Keratinocyte (primary cell): ENCODE data around the gene CARS1. TPM values are rescaled to one million over a fixed set of nuclear protein-coding genes. Genes with fewer than 3 reads are reported as not detected.

ENCODE experiments used
- DNase-seq: peaks from one replicate; pipeline ENCODE4 v3.0.0-alpha.2; 2011; ENCODE audit warnings: low read depth, missing footprints, low spot score
- FAIRE-seq: peaks from 2 replicates; lab custom pipeline; 2011; peaks lifted over from hg19 to GRCh38; lab: Jason Lieb, UNC
- H2AFZ ChIP-seq: 2 replicates; pipeline ENCODE4 v1.6.0; 2012; ENCODE audit warnings: low read length, control low read depth, inconsistent platforms; ENCODE audit not compliant: control insufficient read depth
- H3K27ac ChIP-seq: 2 replicates; pipeline ENCODE4 v1.5.1; 2011; ENCODE audit warnings: low read length; ENCODE audit not compliant: control insufficient read depth, insufficient read depth
- H3K27me3 ChIP-seq: 3 replicates; pipeline ENCODE4 v1.6.0; 2011; ENCODE audit warnings: low read length; ENCODE audit not compliant: control insufficient read depth, insufficient read depth; ENCODE audit errors: extremely low read depth
- H3K36me3 ChIP-seq, 2 experiments: 2 replicates in 1 of 2; 3 replicates in 1 of 2; pipeline ENCODE4 v1.5.1; 2011; ENCODE audit warnings: low read length in 2 of 2, mild to moderate bottlenecking in 1 of 2; ENCODE audit not compliant: control insufficient read depth in 2 of 2, insufficient read depth in 2 of 2; ENCODE audit errors: extremely low read depth in 1 of 2
- H3K4me1 ChIP-seq: 3 replicates; pipeline ENCODE4 v1.5.1; 2011; ENCODE audit warnings: low read length; ENCODE audit not compliant: control insufficient read depth, insufficient read depth; ENCODE audit errors: extremely low read depth
- H3K4me2 ChIP-seq: 3 replicates; pipeline ENCODE4 v1.6.0; 2011; ENCODE audit warnings: low read depth, low read length; ENCODE audit not compliant: control insufficient read depth, insufficient read depth; ENCODE audit errors: extremely low read depth
- H3K4me3 ChIP-seq, 3 experiments: fragments of 200-600 bp in 1 of 3; sonication (generic) in 1 of 3; 2 replicates in 2 of 3; 3 replicates in 1 of 3; pipeline ENCODE4 v1.5.1; 2011 to 2016; ENCODE audit warnings: low read length in 3 of 3, mild to moderate bottlenecking in 3 of 3, control low read depth in 2 of 3, inconsistent platforms in 1 of 3, low read depth in 1 of 3, mixed read lengths in 1 of 3, mixed run types in 1 of 3, moderate library complexity in 1 of 3; ENCODE audit not compliant: control insufficient read depth in 2 of 3, insufficient read depth in 2 of 3; ENCODE audit errors: extremely low read depth in 1 of 3
- H3K79me2 ChIP-seq: 2 replicates; pipeline ENCODE4 v1.6.0; 2012; ENCODE audit warnings: low read length; ENCODE audit not compliant: control insufficient read depth, insufficient read depth
- H3K9ac ChIP-seq: 3 replicates; pipeline ENCODE4 v1.6.0; 2011; ENCODE audit warnings: low read length; ENCODE audit not compliant: control insufficient read depth, insufficient read depth; ENCODE audit errors: extremely low read depth
- H3K9me1 ChIP-seq: 3 replicates; pipeline ENCODE4 v1.6.0; 2011; ENCODE audit warnings: low read length; ENCODE audit not compliant: control insufficient read depth, insufficient read depth; ENCODE audit errors: extremely low read depth
- H3K9me3 ChIP-seq: 2 replicates; pipeline ENCODE4 v1.5.1; 2012; ENCODE audit warnings: low read depth, low read length; ENCODE audit not compliant: control insufficient read depth
- H4K20me1 ChIP-seq: 3 replicates; pipeline ENCODE4 v1.6.0; 2011; ENCODE audit warnings: low read length; ENCODE audit not compliant: control insufficient read depth, insufficient read depth; ENCODE audit errors: extremely low read depth
- CTCF ChIP-seq, 3 experiments: IDR thresholded peaks in 1 of 3; conservative IDR thresholded peaks in 1 of 3; optimal IDR thresholded peaks in 1 of 3; 2 replicates in 2 of 3; 3 replicates in 1 of 3; pipeline versions ENCODE3 to v1.5.1; 2011; ENCODE audit warnings: low read length in 3 of 3, mild to moderate bottlenecking in 3 of 3, moderate library complexity in 2 of 3, control low read depth in 1 of 3, inconsistent platforms in 1 of 3; ENCODE audit not compliant: insufficient read depth in 2 of 3; ENCODE audit errors: extremely low read depth in 1 of 3
- EZH2 ChIP-seq: IDR thresholded peaks from one replicate; pipeline ENCODE4 v1.6.1; 2012; ENCODE audit warnings: inconsistent platforms, mild to moderate bottlenecking, low read length, moderate library complexity
- dilution Hi-C: fragments of 300-500 bp; cut with MboI; formaldehyde crosslinking; loops from one replicate; pipeline ENCODE4 v1.7.0; 2020; ENCODE audit warnings: low sequenced_read_pairs; ENCODE audit not compliant: extremely low pct_ligation_motif_present
- polyA plus RNA-seq, 5 experiments: library from polyadenylated mRNA; depleted of rRNA in 3 of 5; stranded (reverse) in 3 of 5; stranded (forward) in 1 of 5; unstranded in 1 of 5; fragments of >200 nt; gene quantifications; 1 replicate in 1 of 5; 2 replicates in 3 of 5; 3 replicates in 1 of 5; pipeline versions ENCODE4 v1.2.1 to v1.2.3, GENCODE V29; 2011 to 2012; ENCODE audit warnings: missing spikeins in 2 of 5, low read depth in 1 of 5, low replicate concordance in 1 of 5

Gene CARS1
- polyA plus RNA-seq, 1 donor (not counting 4 experiments of a cell fraction or from before 2014, with no cell fraction given), result 60.7 TPM

GRCh38 chr11:3018596-3018995 is 38.6 kb downstream of the CARS1 start:
- FAIRE-seq, result no peak
- dilution Hi-C loops, result no loop called here
- peaks cover 52 to 55% of the 10 kb centered on the region in 2 experiments for H3K36me3 ChIP-seq

GRCh38 chr11:3016861-3017260 is 40.4 kb downstream of the CARS1 start:
- H3K27me3 ChIP-seq, result no peaks in the 10 kb centered on the region
- no peak for TF ChIP-seq CTCF (optimal IDR thresholded peaks at IDR 0.05 in 1 of 3, IDR thresholded peaks at IDR 0.05 in 1 of 3, conservative IDR thresholded peaks at IDR 0.05 in 1 of 3; ENCODE audit: extremely low read depth in 1 of 3, insufficient read depth in 2 of 3, low read length in 3 of 3)
- no peak for TF ChIP-seq EZH2
- H3K9ac ChIP-seq, result no peak overlapping the region
- H3K36me3 ChIP-seq, result peaks cover 51 to 63% of the 10 kb centered on the region in 2 experiments
- no peak overlapping the region for H2AFZ ChIP-seq
- DNase-seq (no peak), FAIRE-seq (no peak)
- H3K9me1 ChIP-seq, result no peaks in the 10 kb centered on the region
- no peak overlapping the region for H3K4me3 ChIP-seq
- H3K79me2 ChIP-seq, result peaks cover 2% of the 10 kb centered on the region
- no peaks in the 10 kb centered on the region for H3K9me3 ChIP-seq
- H3K27ac ChIP-seq, result no peak overlapping the region
- no peak overlapping the region for H3K4me2 ChIP-seq
- dilution Hi-C loops, result no loop called here
- peaks cover 5% of the 10 kb centered on the region for H4K20me1 ChIP-seq
- peaks cover 8% of the 10 kb centered on the region for H3K4me1 ChIP-seq

More at GRCh38 chr11:3018596-3018995, 38.6 kb downstream of the CARS1 start:
- H3K79me2 ChIP-seq, result peaks cover 2% of the 10 kb centered on the region
- no peak for DNase-seq
- H3K9ac ChIP-seq, result no peak overlapping the region
- no peaks in the 10 kb centered on the region for H3K27me3 ChIP-seq
- no peaks in the 10 kb centered on the region for H3K9me3 ChIP-seq
- no peaks in the 10 kb centered on the region for H3K9me1 ChIP-seq
- H3K4me1 ChIP-seq, result peaks cover 25% of the 10 kb centered on the region
- peaks cover 5% of the 10 kb centered on the region for H4K20me1 ChIP-seq
- no peak overlapping the region for H3K4me2 ChIP-seq
- H3K4me3 ChIP-seq, result no peak overlapping the region
- H3K27ac ChIP-seq, result no peak overlapping the region
- H2AFZ ChIP-seq, result no peak overlapping the region
- TF ChIP-seq EZH2, result no peak
- TF ChIP-seq CTCF (optimal IDR thresholded peaks at IDR 0.05 in 1 of 3, IDR thresholded peaks at IDR 0.05 in 1 of 3, conservative IDR thresholded peaks at IDR 0.05 in 1 of 3; ENCODE audit: extremely low read depth in 1 of 3, insufficient read depth in 2 of 3, low read length in 3 of 3), result no peak
